Trophoblast cell (in vitro differentiated cells and primary cell): ENCODE results near the gene LUC7L3.

Experiments used
- DNase-seq, 2 donors: peaks; one replicate each; pipeline ENCODE4 v3.0.0-alpha.2; 2016
- H2AFZ ChIP-seq: 2 replicates; pipeline ENCODE4 v1.6.1; 2013; ENCODE audit warnings: low read length, moderate library complexity, mild to moderate bottlenecking; ENCODE audit not compliant: insufficient read depth, poor library complexity
- H2AK5ac ChIP-seq: 2 replicates; pipeline ENCODE4 v1.6.1; 2013; ENCODE audit warnings: mild to moderate bottlenecking, low read length
- H2BK120ac ChIP-seq: 2 replicates; pipeline ENCODE4 v1.6.1; 2013; ENCODE audit warnings: low read length, mild to moderate bottlenecking, moderate library complexity; ENCODE audit not compliant: insufficient read depth, poor library complexity
- H2BK12ac ChIP-seq: 2 replicates; pipeline ENCODE4 v1.6.1; 2013; ENCODE audit warnings: mild to moderate bottlenecking, low read length, moderate library complexity
- H2BK5ac ChIP-seq: 2 replicates; pipeline ENCODE4 v1.6.1; 2013; ENCODE audit warnings: low read length, low read depth, moderate library complexity, mild to moderate bottlenecking; ENCODE audit not compliant: poor library complexity
- H3K14ac ChIP-seq: 2 replicates; pipeline ENCODE4 v1.6.1; 2013; ENCODE audit warnings: mild to moderate bottlenecking, low read length
- H3K18ac ChIP-seq: 2 replicates; pipeline ENCODE4 v1.6.1; 2013; ENCODE audit warnings: mild to moderate bottlenecking, low read length
- H3K23ac ChIP-seq: 2 replicates; pipeline ENCODE4 v1.6.1; 2013; ENCODE audit warnings: low read length
- H3K27ac ChIP-seq: 2 replicates; pipeline ENCODE4 v1.5.1; 2013; ENCODE audit warnings: low read depth, mild to moderate bottlenecking, inconsistent platforms, low read length, moderate library complexity
- H3K27me3 ChIP-seq: 2 replicates; pipeline ENCODE4 v1.6.1; 2013; ENCODE audit warnings: inconsistent platforms, mild to moderate bottlenecking, low read length, moderate library complexity; ENCODE audit not compliant: insufficient read depth
- H3K36me3 ChIP-seq, 2 experiments: 1 replicate in 1 of 2; 2 replicates in 1 of 2; pipeline ENCODE4 v1.6.1; 2013; ENCODE audit warnings: low read length in 2 of 2, mild to moderate bottlenecking in 2 of 2, moderate library complexity in 1 of 2; ENCODE audit not compliant: insufficient read depth in 2 of 2, control insufficient read depth in 1 of 2
- H3K4ac ChIP-seq: 2 replicates; pipeline ENCODE4 v1.6.1; 2013; ENCODE audit warnings: low read depth, mild to moderate bottlenecking, low read length, moderate library complexity
- H3K4me1 ChIP-seq, 2 experiments: 1 replicate in 1 of 2; 2 replicates in 1 of 2; pipeline ENCODE4 v1.6.1; 2013; ENCODE audit warnings: low read length in 2 of 2, mild to moderate bottlenecking in 2 of 2, moderate library complexity in 1 of 2; ENCODE audit not compliant: insufficient read depth in 2 of 2, control insufficient read depth in 1 of 2
- H3K4me2 ChIP-seq: 2 replicates; pipeline ENCODE4 v1.6.1; 2013; ENCODE audit warnings: inconsistent platforms, mild to moderate bottlenecking, low read length, moderate library complexity
- H3K4me3 ChIP-seq: 2 replicates; pipeline ENCODE4 v1.5.1; 2013; ENCODE audit warnings: mild to moderate bottlenecking, low read depth, low read length, inconsistent platforms
- H3K79me1 ChIP-seq: one replicate; pipeline ENCODE4 v1.6.1; 2013; ENCODE audit warnings: low read length
- H3K79me2 ChIP-seq: 2 replicates; pipeline ENCODE4 v1.6.1; 2013; ENCODE audit warnings: low read length, mild to moderate bottlenecking; ENCODE audit not compliant: control insufficient read depth, insufficient read depth, poor library complexity
- H3K9ac ChIP-seq: 2 replicates; pipeline ENCODE4 v1.6.1; 2013; ENCODE audit warnings: mild to moderate bottlenecking, low read length
- H3K9me3 ChIP-seq: 2 replicates; pipeline ENCODE4 v1.6.1; 2013; ENCODE audit warnings: low read depth, mild to moderate bottlenecking, control low read depth, inconsistent platforms, low read length; ENCODE audit not compliant: insufficient read depth
- H4K12ac ChIP-seq: 2 replicates; pipeline ENCODE4 v1.6.1; 2013; ENCODE audit warnings: low read depth, mild to moderate bottlenecking, low read length, moderate library complexity
- H4K8ac ChIP-seq: 2 replicates; pipeline ENCODE4 v1.6.1; 2013; ENCODE audit warnings: low read depth, mild to moderate bottlenecking, low read length, moderate library complexity
- H4K91ac ChIP-seq: one replicate; pipeline ENCODE4 v1.6.1; 2013; ENCODE audit warnings: low read depth, mild to moderate bottlenecking, low read length, moderate library complexity
- WGBS: extraction: QIAGEN DNeasy Blood & Tissue Kit; methylation state at CpG from one replicate; pipeline ENCODE4 v1.1.7; 2013; ENCODE audit warnings: missing lambda C conversion rate; ENCODE audit not compliant: insufficient read length, insufficient coverage; ENCODE audit errors: extremely low coverage; 5-methylcytosine and 5-hydroxymethylcytosine counted together

The LUC7L3 gene

GRCh38 chr17:50675627-50676026 lies 43.8 kb upstream of the LUC7L3 start:
- Histone ChIP-seq H2BK12ac (no peak overlapping the region), H3K79me1 (no peaks in the 10 kb centered on the region), H3K4me3 (no peak overlapping the region), H3K9me3 (no peaks in the 10 kb centered on the region), H2BK5ac (no peak overlapping the region), H2BK120ac (no peak overlapping the region), H2AFZ (no peak overlapping the region), H3K36me3 (no peaks in the 10 kb centered on the region), H3K4ac (no peak overlapping the region), H3K14ac (no peak overlapping the region), H3K27me3 (no peaks in the 10 kb centered on the region), H3K9ac (no peak overlapping the region), H3K4me1 (no peaks in the 10 kb centered on the region), H4K91ac (no peak overlapping the region), H3K27ac (no peak overlapping the region), H3K18ac (no peak overlapping the region), H3K79me2 (no peaks in the 10 kb centered on the region), H3K4me2 (no peak overlapping the region), H4K12ac (no peak overlapping the region), H3K23ac (no peak overlapping the region), H2AK5ac (no peak overlapping the region), H4K8ac (no peak overlapping the region)
- DNase-seq = no peak
- WGBS = no CpG with 5 or more reads among the region's 7 CpGs

GRCh38 chr17:50676065-50676975 lies 43.1 kb upstream of the LUC7L3 start:
- Histone ChIP-seq H2BK12ac (no peak overlapping the region), H3K79me2 (no peaks in the 10 kb centered on the region), H2AFZ (no peak overlapping the region), H2AK5ac (no peak overlapping the region), H3K27me3 (no peaks in the 10 kb centered on the region), H3K27ac (no peak overlapping the region), H4K91ac (no peak overlapping the region), H2BK120ac (no peak overlapping the region), H3K4me2 (no peak overlapping the region), H3K9ac (no peak overlapping the region), H3K23ac (no peak overlapping the region), H3K18ac (no peak overlapping the region), H3K9me3 (no peaks in the 10 kb centered on the region), H3K4ac (no peak overlapping the region), H3K14ac (no peak overlapping the region), H4K8ac (no peak overlapping the region), H2BK5ac (no peak overlapping the region), H4K12ac (no peak overlapping the region), H3K4me3 (no peak overlapping the region), H3K79me1 (no peaks in the 10 kb centered on the region), H3K36me3 (no peaks in the 10 kb centered on the region), H3K4me1 (no peaks in the 10 kb centered on the region)
- no peak for DNase-seq
- WGBS = no CpG with 5 or more reads among the region's 24 CpGs

- no peak overlapping the region for H3K4me3 ChIP-seq
- no peak overlapping the region for H3K27ac ChIP-seq
- H2BK120ac ChIP-seq = no peak overlapping the region
- no peak for DNase-seq
- H3K4me2 ChIP-seq = no peak overlapping the region
- H4K91ac ChIP-seq = no peak overlapping the region
- H3K36me3 ChIP-seq = no peaks in the 10 kb centered on the region
- H4K12ac ChIP-seq = no peak overlapping the region
- no peak overlapping the region for H3K9ac ChIP-seq
- H3K14ac ChIP-seq = no peak overlapping the region
- H2BK5ac ChIP-seq = no peak overlapping the region
- no peaks in the 10 kb centered on the region for H3K4me1 ChIP-seq
- no peaks in the 10 kb centered on the region for H3K79me1 ChIP-seq
- H2AFZ ChIP-seq = no peak overlapping the region
- no peak overlapping the region for H3K18ac ChIP-seq
- H3K4ac ChIP-seq = no peak overlapping the region
- H3K27me3 ChIP-seq = no peaks in the 10 kb centered on the region
- no peaks in the 10 kb centered on the region for H3K9me3 ChIP-seq
- no peak overlapping the region for H3K23ac ChIP-seq
- no peak overlapping the region for H4K8ac ChIP-seq
- no peaks in the 10 kb centered on the region for H3K79me2 ChIP-seq
- no peak overlapping the region for H2AK5ac ChIP-seq
- WGBS = no CpG with 5 or more reads among the region's 12 CpGs
- H2BK12ac ChIP-seq = no peak overlapping the region
Observed at GRCh38 chr17:50677851-50678375, 41.5 kb upstream of the LUC7L3 start.

- H3K9me3 ChIP-seq = no peaks in the 10 kb centered on the region
- no peak overlapping the region for H3K18ac ChIP-seq
- no peaks in the 10 kb centered on the region for H3K79me1 ChIP-seq
- H3K27me3 ChIP-seq = no peaks in the 10 kb centered on the region
- no peaks in the 10 kb centered on the region for H3K79me2 ChIP-seq
- DNase-seq = no peak
- no peak overlapping the region for H3K14ac ChIP-seq
- H2AK5ac ChIP-seq = no peak overlapping the region
- H2BK120ac ChIP-seq = no peak overlapping the region
- no peaks in the 10 kb centered on the region for H3K36me3 ChIP-seq
- no peak overlapping the region for H4K91ac ChIP-seq
- no peak overlapping the region for H2AFZ ChIP-seq
- H3K9ac ChIP-seq = no peak overlapping the region
- H2BK5ac ChIP-seq = no peak overlapping the region
- H3K4me3 ChIP-seq = no peak overlapping the region
- H2BK12ac ChIP-seq = no peak overlapping the region
- WGBS = no CpG with 5 or more reads among the region's 11 CpGs
- no peak overlapping the region for H3K23ac ChIP-seq
- peaks cover 0 to 2% of the 10 kb centered on the region in 2 experiments for H3K4me1 ChIP-seq
- H4K8ac ChIP-seq = no peak overlapping the region
- H4K12ac ChIP-seq = no peak overlapping the region
- H3K4ac ChIP-seq = no peak overlapping the region
- no peak overlapping the region for H3K4me2 ChIP-seq
- H3K27ac ChIP-seq = no peak overlapping the region
Observed at GRCh38 chr17:50679008-50679544, 40.3 kb upstream of the LUC7L3 start.
